GM19193 (cell line): ENCODE results near the gene LARGE1.

Experiments used
- POLR2A ChIP-seq: IDR thresholded peaks from 4 replicates; pipeline ENCODE4 v1.6.1; 2011; ENCODE audit not compliant: insufficient read depth, insufficient read length; ENCODE audit errors: extremely low read depth

The LARGE1 gene

GRCh38 chr22:33447733-33448132 is 472.5 kb downstream of the LARGE1 start:
- TF ChIP-seq POLR2A, result no peak

GRCh38 chr22:33443683-33444082 is 476.6 kb downstream of the LARGE1 start:
- TF ChIP-seq POLR2A, result no peak

GRCh38 chr22:33440756-33441155 is 479.5 kb downstream of the LARGE1 start:
- no peak for TF ChIP-seq POLR2A

- TF ChIP-seq POLR2A, result no peak
Observed at GRCh38 chr22:33438273-33438672, 482.0 kb downstream of the LARGE1 start.

- TF ChIP-seq POLR2A, result no peak
Observed at GRCh38 chr22:33431300-33431699, 489.0 kb downstream of the LARGE1 start.

GRCh38 chr22:33429281-33429680 is 491.0 kb downstream of the LARGE1 start:
- no peak for TF ChIP-seq POLR2A

GRCh38 chr22:33427461-33427860 is 492.8 kb downstream of the LARGE1 start:
- no peak for TF ChIP-seq POLR2A

GRCh38 chr22:33426451-33426850 is 493.8 kb downstream of the LARGE1 start:
- no peak for TF ChIP-seq POLR2A

GRCh38 chr22:33421859-33422258 is 498.4 kb downstream of the LARGE1 start:
- TF ChIP-seq POLR2A, result no peak

- no peak for TF ChIP-seq POLR2A
Observed at GRCh38 chr22:33418484-33418883, 501.8 kb downstream of the LARGE1 start.

- TF ChIP-seq POLR2A, result no peak
Observed at GRCh38 chr22:33415401-33415800, 504.9 kb downstream of the LARGE1 start.

- no peak for TF ChIP-seq POLR2A
Observed at GRCh38 chr22:33409079-33409478, 511.2 kb downstream of the LARGE1 start.

- no peak for TF ChIP-seq POLR2A
Observed at GRCh38 chr22:33405194-33405593, 515.1 kb downstream of the LARGE1 start.

- TF ChIP-seq POLR2A, result no peak
Observed at GRCh38 chr22:33404723-33405122, 515.6 kb downstream of the LARGE1 start.

- TF ChIP-seq POLR2A, result no peak
Observed at GRCh38 chr22:33402325-33402724, 518.0 kb downstream of the LARGE1 start.

- TF ChIP-seq POLR2A, result no peak
Observed at GRCh38 chr22:33401291-33401690, 519.0 kb downstream of the LARGE1 start.

GRCh38 chr22:33400891-33401290 is 519.4 kb downstream of the LARGE1 start:
- no peak for TF ChIP-seq POLR2A
